ENCODE data around the gene ALDH3A2.
"Not testable (repeated sequence)": the region's sequence is repeated elsewhere in the genome, so short reads cannot be mapped to it uniquely, and the experiment has no call there.

ALDH3A2 gene

DNA sequence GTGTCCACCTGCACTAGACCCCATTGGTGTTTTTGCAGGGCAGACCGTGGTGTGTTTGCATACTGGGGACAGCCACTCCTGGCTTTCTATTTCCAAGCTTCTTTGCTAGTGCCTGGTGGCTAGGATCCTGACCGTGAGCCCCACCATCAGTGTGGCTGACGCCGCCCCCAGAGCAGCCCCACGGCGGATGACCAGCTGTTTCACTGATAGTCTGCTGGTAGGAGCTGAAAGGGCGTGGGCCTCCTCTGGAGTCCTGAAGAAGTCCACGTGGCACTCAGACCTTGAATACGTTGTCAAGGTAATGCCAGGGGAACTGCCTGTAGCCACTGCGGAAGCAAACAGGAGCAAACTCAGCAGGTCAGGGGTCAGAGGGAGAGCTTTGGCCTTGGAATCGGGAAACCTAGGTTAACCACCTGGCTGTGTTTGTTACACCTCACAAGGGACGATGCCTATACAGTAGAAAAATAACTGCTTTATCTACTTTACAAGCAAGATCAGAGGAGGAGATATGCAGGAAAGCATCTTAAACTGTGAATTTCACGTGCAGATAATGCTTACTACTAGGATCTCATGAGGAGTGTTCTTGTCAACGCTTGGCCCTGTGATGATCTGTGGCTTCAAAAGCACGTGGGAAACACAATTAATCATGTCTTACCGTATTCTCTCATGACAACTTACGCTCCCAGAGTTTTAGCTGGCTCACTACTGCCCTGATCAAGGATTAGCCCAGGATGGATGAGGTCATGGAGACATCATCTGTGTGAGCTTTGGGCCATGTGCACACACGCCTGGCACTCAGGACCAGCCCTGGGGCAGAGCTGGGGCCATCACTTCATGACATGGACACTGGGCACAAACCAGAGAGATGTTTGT, 30.3 kb downstream of the ALDH3A2 start:
- no peak for DNase-seq (ENCODE audit: low read depth, low spot score)

- no peak for DNase-seq (ENCODE audit: low read depth, low spot score)
Observed at GRCh38 chr17:19683117-19683516, 34.6 kb downstream of the ALDH3A2 start.

GRCh38 chr17:19684909-19685580, 36.5 kb downstream of the ALDH3A2 start:
- not testable (repeated sequence) for DNase-seq (ENCODE audit: low read depth, low spot score)

DNA sequence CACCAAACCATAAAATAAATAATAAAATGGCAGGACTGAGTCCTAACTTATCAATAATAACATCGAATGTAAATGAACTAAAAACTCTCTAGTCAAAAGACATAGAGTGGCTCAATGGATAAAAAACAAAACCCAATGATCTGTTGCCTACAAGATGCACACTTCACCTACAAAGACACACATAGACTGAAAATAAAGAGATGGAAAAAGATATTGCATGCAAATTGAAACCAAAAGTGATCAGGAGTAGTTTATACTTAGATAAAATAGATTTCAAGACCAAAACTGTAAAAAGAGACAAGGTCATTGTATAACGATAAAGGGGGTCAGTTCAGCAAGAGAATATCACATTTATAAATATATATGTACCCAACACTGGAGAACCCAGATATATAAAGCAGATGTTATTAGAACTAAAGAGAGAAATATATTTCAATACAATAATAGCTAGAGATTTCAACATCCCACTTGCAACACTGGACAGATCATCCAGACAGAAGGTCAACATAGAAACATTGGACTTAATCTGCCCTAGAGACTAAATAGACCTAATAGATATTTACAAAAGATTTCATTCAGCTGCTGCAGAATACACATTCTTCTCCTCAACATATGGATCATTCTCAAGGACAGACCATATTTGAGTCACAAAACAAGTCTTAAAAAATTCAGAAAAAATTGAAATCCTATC, 38.0 kb downstream of the ALDH3A2 start:
- no peak for DNase-seq (ENCODE audit: low read depth, low spot score)

DNA sequence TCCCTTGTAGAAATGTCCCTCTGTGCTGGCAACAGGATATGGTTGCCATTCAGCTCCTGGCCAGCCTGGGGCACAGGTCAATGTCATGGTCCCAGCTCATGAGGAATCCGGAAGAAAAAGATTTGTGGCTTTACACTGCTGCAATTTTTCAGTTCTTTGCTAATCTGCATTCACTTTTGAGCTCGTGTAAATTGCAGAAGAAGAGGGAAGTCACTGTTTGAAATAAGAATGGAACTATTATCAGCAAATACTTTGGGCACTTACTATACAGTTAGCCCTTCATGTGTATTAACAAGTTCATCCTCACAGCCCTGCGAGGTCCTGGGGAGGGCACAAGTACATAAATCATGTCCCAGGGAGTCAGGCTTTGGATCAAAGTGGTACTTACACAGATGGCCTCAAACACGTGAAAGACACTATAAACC, 53.7 kb downstream of the ALDH3A2 start:
- no peak for DNase-seq (ENCODE audit: low read depth, low spot score)

GRCh38 chr17:19703106-19703827, 54.7 kb downstream of the ALDH3A2 start:
- DNase-seq (ENCODE audit: low read depth, low spot score): no peak

DNA sequence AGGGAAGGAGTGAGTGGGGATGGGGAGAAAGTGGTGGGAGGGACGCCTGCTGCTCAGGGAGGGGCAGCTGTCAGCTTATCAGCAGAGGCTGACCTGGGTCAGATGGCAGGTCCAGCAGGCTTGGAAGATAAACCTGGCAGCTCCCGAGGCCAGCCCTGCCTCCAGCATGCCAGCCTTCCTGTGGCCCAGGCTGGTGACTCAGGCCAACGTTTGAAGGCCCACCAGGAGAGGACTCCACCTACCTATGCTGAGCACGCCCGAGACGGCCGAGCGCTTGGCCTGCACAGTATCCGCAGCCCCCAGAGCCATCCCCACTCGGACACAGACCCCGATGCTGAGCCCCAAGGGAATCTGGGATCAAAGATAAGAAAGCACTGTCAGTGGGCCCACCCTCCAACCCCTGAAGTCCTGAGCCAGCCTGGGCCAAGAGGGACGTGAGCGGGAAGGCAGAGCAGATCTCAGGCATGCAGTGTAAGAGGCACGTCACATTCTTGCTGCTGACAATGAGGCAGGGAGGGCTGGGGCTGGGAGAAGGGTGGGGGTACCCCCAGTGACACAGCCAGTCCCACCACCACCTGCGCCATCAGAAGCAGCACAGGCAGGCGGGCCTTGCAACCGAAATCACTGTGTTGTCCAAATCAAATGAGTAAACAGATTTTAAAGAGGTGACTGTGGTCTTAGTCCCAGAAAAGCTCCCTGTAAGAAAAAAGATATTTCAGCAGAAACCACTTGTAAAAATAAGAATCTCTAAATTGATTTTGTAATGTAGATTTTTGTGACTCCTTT, 55.5 kb downstream of the ALDH3A2 start:
- DNase-seq (ENCODE audit: low read depth, low spot score): no peak

DNA sequence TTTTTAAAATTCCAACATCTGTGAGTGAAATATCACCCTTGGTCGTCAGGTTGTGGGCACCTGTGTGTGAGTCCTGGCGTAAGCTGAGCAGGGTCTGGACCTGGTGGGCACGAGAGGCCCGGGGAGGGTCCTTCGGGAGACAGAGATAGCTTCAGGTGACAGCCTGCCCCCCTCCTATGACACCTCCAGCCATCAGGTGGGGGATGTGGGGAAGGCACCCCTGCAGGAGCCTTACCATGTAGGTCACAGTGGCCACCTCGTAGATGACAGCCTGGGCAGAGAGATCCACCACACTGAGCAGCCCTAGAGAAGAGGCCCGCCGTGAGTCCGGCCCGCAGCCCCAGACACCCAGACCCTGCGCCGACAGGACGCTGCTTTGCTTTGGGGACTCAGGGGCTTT, 56.6 kb downstream of the ALDH3A2 start:
- no peak for DNase-seq (ENCODE audit: low read depth, low spot score)

DNA sequence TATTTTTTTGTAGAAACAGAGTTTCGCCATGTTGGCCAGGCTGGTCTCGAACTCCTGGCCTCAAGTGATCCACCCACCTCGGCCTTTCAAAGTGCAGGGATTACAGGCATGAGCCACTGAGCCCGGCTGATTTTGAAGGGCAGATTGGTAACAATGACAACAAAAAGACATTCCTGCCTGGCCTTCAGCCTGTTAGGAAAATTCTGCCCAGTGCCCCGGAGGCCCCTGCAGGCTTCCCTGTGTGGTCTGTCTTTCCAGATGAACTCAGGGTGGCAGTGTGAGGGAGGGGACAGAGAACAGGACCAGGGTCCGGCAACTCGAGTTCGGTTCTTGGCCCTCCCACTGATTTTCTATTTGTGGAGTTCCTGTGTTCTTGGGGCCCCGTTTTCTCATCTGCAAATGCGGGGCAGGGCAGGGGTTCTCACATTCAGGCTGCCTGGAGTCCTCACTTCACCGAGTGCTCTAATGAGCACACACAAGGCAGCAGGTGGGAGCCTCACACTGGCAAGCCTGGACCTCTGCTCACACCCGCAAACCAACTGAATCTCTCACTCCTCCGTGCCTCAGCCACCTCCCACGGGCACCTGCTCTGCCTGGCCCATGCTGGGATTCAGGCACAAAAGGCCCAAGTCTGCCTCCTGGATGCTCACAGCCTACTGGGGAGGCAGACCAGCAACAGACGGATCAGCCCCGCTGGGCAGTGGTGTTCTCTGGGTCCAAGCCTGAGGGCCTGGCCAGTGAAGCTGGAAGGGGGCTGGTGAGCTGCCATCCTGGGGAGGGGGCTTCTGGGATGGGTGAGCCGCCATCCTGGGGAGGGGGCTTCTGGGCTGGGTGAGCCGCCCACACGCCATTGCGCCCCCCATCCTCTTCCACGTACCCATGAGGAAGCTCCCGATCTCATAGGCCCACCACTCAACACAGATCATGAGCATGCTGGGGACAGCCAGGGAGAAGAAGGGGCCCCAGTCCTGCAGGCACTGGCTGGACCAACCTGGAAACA, 57.5 kb downstream of the ALDH3A2 start:
- no peak for DNase-seq (ENCODE audit: low read depth, low spot score)

DNA sequence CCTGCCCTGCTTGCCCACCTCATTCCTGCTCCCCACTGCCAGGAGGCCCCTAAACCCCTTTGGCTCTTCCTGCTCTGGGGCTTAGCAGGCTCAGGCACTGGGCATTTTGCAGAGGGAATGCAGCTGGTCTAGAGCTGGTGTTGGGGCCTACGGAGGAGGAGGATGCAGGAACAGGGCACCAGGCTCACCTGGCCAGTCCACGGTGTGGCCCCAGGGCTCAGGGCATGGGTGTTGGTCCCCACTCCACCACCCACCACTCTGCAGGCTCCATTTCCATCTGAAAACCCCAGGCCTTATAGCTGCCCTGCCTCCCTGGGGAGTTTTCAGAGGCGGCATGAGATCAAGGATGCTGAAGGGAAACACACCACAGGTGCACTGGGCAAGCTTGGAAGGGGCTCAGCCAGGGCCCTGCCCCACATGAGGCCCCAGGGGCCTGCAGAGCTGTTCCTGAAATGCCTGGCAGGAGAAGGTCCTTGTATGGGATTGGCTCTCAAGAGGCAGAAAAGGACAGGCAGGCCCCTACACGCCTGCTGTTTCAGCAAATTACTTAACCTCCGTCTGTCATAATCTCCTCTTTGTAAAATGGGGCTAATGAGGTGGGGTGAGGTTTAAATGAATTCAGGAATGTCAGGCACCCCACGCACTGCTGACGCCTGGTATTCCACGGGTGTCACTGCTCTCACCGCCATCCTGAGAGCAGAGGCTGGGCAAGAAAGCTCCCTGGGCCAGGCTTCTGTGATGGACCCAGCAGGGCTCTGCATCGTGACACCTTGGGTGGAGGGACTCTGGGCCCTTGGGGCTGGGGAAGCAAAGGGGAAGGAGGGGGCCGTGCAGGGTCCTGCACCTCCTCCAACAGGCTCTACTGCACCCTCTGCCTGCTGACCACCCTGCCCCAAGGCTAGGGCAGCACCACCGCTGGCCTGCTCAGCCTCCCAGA, 58.5 kb downstream of the ALDH3A2 start:
- no peak for DNase-seq (ENCODE audit: low read depth, low spot score)

GRCh38 chr17:19707728-19708221, 59.2 kb downstream of the ALDH3A2 start:
- no peak for DNase-seq (ENCODE audit: low read depth, low spot score)

GRCh38 chr17:19708431-19709175, 60.1 kb downstream of the ALDH3A2 start:
- DNase-seq (ENCODE audit: low read depth, low spot score): no peak

GRCh38 chr17:19709841-19710240, 61.3 kb downstream of the ALDH3A2 start:
- DNase-seq (ENCODE audit: low read depth, low spot score): no peak

- no peak for DNase-seq (ENCODE audit: low read depth, low spot score)
Observed at GRCh38 chr17:19712436-19713004, 64.0 kb downstream of the ALDH3A2 start.

- no peak for DNase-seq (ENCODE audit: low read depth, low spot score)
Observed at GRCh38 chr17:19713462-19713861, 64.9 kb downstream of the ALDH3A2 start.

DNA sequence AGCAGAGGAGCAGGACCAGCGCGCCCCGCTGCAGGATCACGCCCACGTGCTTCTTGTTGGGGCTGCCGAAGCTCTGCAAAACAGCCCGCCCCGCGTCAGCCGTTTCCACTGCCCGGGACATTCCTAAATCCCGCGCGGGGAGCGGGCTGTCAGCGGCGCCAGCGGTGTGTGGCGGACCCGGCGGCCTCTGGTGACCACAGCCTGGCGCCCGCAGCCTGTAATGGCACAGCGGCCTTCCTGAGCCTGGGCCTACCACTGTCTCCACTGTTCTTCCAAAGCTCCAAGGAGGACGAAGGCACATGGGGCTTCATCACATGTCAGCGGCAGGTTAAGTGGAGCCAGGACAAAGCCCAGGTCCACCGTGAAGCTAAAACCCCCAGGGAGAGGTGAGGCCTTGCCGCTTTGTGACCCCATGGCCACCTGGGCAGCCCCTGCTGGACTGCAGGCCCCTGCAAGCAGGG, 65.4 kb downstream of the ALDH3A2 start:
- no peak for DNase-seq (ENCODE audit: low read depth, low spot score)
